Subcutaneous adipose tissue (tissue), 4 donors: ENCODE results near the gene BTNL8. TPM values are rescaled to one million over a fixed set of nuclear protein-coding genes. Genes with fewer than 3 reads are reported as not detected.

Experiments used
- CTCF ChIP-seq: fragments of 450-650 bp; IDR thresholded peaks from one replicate; pipeline ENCODE4 v1.5.1; 2016; ENCODE audit warnings: low read depth, mild to moderate bottlenecking, control low read depth, antibody characterized with exemption, moderate library complexity
- total RNA-seq, 4 donors: library from RNA; depleted of rRNA; stranded (reverse); fragments of >200 nt; gene quantifications; one replicate each; pipeline ENCODE4 v1.1.0, GENCODE V29; 2016

BTNL8 gene
- total RNA-seq, 4 donors from 2014 or later = 0.34 to 4.3 TPM; not detected in 2

GRCh38 chr5:180868960-180869359 is 30.0 kb upstream of the BTNL8 start:
- no peak for TF ChIP-seq CTCF

- no peak for TF ChIP-seq CTCF
Observed at GRCh38 chr5:180869587-180869986, 29.4 kb upstream of the BTNL8 start.

GRCh38 chr5:180870276-180871068 is 28.5 kb upstream of the BTNL8 start:
- TF ChIP-seq CTCF = no peak

GRCh38 chr5:180872419-180872818 is 26.5 kb upstream of the BTNL8 start:
- no peak for TF ChIP-seq CTCF

GRCh38 chr5:180873615-180874520 is 25.1 kb upstream of the BTNL8 start:
- TF ChIP-seq CTCF = no peak

- TF ChIP-seq CTCF = no peak
Observed at GRCh38 chr5:180874804-180875582, 24.0 kb upstream of the BTNL8 start.
